ENCODE results near the gene CHD9NB.

GRCh38 chr16:53093162-53093744, 40.6 kb upstream of the CHD9NB start:
- TF ChIP-seq EZH2 (IDR thresholded peaks at IDR 0.05; ENCODE audit: low read depth) (no peak), CTCF (conservative IDR thresholded peaks at IDR 0.05) (no peak)
